AG09309 (cell line): ENCODE measurements around the gene DPP6.

ENCODE experiments used
- DNase-seq: peaks from one replicate; pipeline ENCODE4 v3.0.0-alpha.2; 2010; ENCODE audit warnings: low read depth
- H3K4me3 ChIP-seq: 2 replicates; pipeline ENCODE4 v1.5.1; 2011; ENCODE audit warnings: mild to moderate bottlenecking, low read depth, low read length, moderate library complexity; ENCODE audit not compliant: control insufficient read depth
- TF ChIP-seq, protein P1 (sequence below): IDR thresholded peaks from 2 replicates; pipeline ENCODE4 v1.5.1; 2011; ENCODE audit warnings: mild to moderate bottlenecking, low read depth, low read length, inconsistent platforms; ENCODE audit not compliant: insufficient read depth, control insufficient read depth; ENCODE audit errors: missing control alignments

Gene DPP6

DNA sequence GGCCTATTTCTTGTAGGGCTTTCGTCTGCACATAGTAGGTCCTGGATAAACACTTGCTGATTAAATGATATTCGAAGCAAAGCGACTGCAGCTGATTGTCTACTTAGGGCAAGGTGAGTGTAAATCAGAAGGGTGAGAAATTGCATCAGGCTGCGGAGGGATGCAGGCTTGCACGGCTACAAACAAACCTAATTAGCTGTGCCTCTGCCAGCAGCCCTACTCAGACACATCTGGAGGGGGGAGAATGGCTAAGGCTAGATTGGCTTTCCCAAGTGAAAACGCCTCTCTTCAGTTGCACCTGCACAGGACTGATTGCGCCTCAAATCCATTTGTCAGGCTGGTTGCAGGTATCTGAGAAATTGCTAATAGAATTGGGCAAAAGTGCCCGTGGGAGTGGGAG lies 247.5 kb downstream of the DPP6 start:
- no peak for DNase-seq
- TF ChIP-seq, protein P1, sequence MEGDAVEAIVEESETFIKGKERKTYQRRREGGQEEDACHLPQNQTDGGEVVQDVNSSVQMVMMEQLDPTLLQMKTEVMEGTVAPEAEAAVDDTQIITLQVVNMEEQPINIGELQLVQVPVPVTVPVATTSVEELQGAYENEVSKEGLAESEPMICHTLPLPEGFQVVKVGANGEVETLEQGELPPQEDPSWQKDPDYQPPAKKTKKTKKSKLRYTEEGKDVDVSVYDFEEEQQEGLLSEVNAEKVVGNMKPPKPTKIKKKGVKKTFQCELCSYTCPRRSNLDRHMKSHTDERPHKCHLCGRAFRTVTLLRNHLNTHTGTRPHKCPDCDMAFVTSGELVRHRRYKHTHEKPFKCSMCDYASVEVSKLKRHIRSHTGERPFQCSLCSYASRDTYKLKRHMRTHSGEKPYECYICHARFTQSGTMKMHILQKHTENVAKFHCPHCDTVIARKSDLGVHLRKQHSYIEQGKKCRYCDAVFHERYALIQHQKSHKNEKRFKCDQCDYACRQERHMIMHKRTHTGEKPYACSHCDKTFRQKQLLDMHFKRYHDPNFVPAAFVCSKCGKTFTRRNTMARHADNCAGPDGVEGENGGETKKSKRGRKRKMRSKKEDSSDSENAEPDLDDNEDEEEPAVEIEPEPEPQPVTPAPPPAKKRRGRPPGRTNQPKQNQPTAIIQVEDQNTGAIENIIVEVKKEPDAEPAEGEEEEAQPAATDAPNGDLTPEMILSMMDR, result no peak
- no peak overlapping the region for H3K4me3 ChIP-seq

DNA sequence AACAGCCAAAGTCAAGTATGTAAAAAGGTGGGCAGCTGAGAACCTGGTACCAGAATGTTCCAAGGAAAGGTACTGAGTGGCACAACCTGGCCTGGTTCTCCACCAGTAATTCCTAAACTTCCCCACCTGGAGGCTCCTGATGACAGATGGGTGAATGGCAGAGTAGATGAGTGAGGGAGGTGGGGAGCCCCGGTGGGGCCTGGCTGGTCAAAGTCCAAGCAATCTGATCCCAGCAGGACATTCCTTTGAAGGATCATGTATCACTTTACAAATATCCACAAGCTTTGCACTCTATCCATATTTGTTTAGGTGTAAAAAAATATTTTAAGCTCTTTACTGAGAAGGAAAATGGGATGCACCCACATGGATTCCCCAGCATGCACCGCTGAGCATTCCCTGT lies 250.2 kb downstream of the DPP6 start:
- DNase-seq, result no peak
- TF ChIP-seq, protein P1, result no peak
- H3K4me3 ChIP-seq, result no peak overlapping the region

DNA sequence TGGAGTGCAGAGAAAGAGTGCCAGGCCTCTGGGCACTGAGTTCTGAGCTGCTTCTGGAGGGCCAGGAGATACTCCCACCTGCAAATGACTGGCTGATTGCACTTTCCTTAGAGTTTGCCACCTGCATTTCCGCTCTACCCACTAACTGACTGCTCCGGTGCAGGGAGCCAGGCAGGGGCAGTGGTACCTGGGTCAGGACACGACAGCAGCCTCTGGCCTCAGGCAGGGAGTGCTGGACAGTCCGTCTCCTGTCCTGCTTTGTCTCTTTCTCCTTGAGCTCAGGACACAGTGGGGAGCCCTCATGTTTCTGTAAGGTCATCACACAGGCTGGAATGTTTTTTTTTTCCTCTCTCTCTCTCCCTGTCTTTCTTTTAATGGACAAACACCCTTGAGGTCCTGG lies 252.0 kb downstream of the DPP6 start:
- DNase-seq, result no peak
- H3K4me3 ChIP-seq, result no peak overlapping the region
- TF ChIP-seq, protein P1, result no peak

DNA sequence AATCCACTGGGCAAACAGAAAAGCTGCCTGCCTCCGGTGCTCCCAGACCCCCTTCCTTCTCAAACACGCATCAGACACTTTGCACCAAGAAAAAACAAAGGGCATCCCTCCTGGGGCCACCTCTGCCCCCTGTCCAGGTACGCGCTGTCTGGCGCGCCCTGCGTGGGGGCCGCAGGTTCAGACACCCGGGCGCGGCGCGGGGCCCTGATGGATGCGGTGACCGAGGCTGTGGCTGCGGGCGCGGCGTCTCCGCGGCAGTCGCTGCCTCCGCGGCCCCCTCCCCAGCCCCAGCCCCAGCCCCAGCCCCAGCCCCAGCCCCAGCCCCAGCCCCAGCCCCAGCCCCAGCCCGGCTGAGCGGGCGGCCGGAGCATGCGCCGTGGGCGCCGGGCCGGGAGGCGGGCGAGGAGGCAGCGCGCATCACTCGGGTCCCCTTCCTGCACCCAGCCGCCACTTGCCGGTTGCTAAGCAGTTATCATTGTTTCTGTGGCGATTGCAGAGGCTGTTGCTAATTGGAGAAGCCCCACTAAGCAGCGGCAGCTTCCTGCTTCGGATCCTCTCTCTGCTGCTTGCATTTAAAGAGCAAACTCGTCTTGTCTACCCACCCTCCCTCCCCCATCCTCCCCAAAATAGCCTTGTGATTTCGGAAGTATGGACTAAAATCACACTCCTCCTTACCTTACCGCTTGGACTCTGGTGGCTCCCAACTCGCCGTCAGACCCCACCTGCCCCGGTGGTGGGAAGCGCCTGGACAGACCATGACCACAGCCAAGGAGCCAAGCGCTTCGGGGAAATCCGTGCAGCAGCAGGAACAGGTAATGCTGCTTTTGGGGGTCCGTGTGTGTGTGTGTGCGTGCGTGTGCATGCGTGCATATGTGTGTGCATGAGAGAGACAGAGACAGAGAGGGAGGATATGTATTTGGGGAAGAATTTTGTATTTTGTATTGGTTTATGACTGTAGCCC lies 252.8 kb downstream of the DPP6 start:
- no peak overlapping the region for H3K4me3 ChIP-seq
- no peak for DNase-seq
- TF ChIP-seq, protein P1, result no peak

DNA sequence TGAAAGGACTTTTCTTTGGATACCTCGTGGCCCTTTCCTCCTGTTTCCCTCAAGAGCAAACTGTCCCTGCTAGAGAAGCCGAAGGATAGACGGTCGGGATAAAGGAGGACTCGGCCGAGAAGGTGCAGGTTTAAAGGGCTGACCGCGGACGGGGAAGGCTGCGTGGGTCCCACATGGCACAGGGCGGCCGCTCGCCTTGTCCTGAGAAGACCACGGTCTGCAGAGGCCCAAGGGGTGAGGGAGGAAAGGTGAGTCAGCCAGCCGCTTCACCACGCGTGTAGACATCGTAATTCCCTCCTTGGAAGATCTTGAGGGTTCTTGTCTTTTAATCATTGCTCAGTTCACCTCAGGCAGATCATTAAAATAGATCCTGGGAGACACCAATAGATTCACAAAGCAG lies 253.8 kb downstream of the DPP6 start:
- TF ChIP-seq, protein P1, result no peak
- no peak overlapping the region for H3K4me3 ChIP-seq
- no peak for DNase-seq

DNA sequence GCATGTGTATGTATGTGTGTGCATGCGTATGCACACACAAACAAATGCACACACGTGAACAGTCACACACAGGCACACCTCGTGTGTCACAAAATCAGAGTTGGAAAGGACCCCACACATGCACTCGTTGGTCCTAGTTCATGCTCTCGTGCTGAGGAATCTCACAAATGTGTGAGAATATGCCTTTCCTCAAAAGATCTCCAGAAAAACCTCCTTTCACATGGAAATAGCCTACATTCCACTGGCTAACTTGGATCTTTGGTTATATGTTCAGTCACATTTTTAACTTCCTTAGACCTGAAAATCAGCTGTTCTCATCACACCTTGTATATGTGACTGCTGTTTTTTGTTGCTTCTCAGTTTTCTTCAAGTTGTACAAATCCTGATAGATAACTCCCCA lies 256.7 kb downstream of the DPP6 start:
- no peak for DNase-seq
- TF ChIP-seq, protein P1, result no peak
- H3K4me3 ChIP-seq, result no peak overlapping the region

DNA sequence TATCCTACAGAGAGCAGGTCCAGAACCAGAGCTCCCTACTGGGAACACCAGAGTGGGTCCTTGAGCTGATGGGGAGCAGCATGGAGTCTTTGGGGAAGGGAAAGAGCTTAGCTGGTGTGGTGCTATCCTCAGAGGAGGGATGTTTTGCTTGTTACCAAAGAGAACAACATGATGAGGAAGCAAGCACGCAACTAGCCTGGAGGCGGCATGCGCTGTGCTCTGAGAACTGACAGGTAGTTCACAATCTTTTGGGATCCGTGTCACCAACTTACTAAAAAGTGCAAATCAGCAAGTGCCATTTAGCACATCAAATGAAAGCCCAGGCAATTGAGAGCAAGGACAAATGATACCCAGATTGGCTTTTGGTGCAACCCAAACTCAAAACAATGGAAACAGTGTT lies 257.9 kb downstream of the DPP6 start:
- TF ChIP-seq, protein P1, result no peak
- no peak overlapping the region for H3K4me3 ChIP-seq
- no peak for DNase-seq
